NCI-H1417 treated with DMSO at 0.1 percent for 48 hours (cell line): ENCODE results near the gene FGF14.

Experiments used
- DNase-seq: peaks from one replicate; lab custom pipeline; 2025; lab: John Stamatoyannopoulos, UW

FGF14 gene

GRCh38 chr13:101784313-101784712 is 617.5 kb downstream of the FGF14 start:
- DNase-seq: no peak

GRCh38 chr13:101783554-101783953 is 618.3 kb downstream of the FGF14 start:
- DNase-seq: no peak

GRCh38 chr13:101780211-101780610 is 621.6 kb downstream of the FGF14 start:
- no peak for DNase-seq

- DNase-seq: no peak
These were observed 622.7 kb downstream of the FGF14 start for GRCh38 chr13:101779147-101779546.

GRCh38 chr13:101775267-101775666 is 626.6 kb downstream of the FGF14 start:
- DNase-seq: no peak

- DNase-seq: no peak
These were observed 627.5 kb downstream of the FGF14 start for GRCh38 chr13:101774393-101774792.

GRCh38 chr13:101773062-101773461 is 628.8 kb downstream of the FGF14 start:
- DNase-seq: no peak

- peak; percentile 46 for DNase-seq
These were observed 634.7 kb downstream of the FGF14 start for GRCh38 chr13:101767131-101767530.

GRCh38 chr13:101763191-101763590 is 638.7 kb downstream of the FGF14 start:
- DNase-seq: no peak

GRCh38 chr13:101757446-101758039 is 644.3 kb downstream of the FGF14 start:
- peak; percentile 75 for DNase-seq

- no peak for DNase-seq
These were observed 646.5 kb downstream of the FGF14 start for GRCh38 chr13:101755228-101755887.

GRCh38 chr13:101752432-101752831 is 649.4 kb downstream of the FGF14 start:
- no peak for DNase-seq

GRCh38 chr13:101751488-101751887 is 650.4 kb downstream of the FGF14 start:
- DNase-seq: peak; percentile 91

GRCh38 chr13:101749584-101749983 is 652.3 kb downstream of the FGF14 start:
- DNase-seq: no peak

GRCh38 chr13:101747039-101747438 is 654.8 kb downstream of the FGF14 start:
- no peak for DNase-seq

GRCh38 chr13:101746513-101746912 is 655.3 kb downstream of the FGF14 start:
- no peak for DNase-seq

GRCh38 chr13:101739382-101740178 is 662.3 kb downstream of the FGF14 start:
- no peak for DNase-seq

- no peak for DNase-seq
These were observed 663.5 kb downstream of the FGF14 start for GRCh38 chr13:101738336-101738735.

- DNase-seq: peak; percentile 27
These were observed 665.3 kb downstream of the FGF14 start for GRCh38 chr13:101736566-101736965.

- peak; percentile 94 for DNase-seq
These were observed 671.3 kb downstream of the FGF14 start for GRCh38 chr13:101730420-101731000.

GRCh38 chr13:101728615-101729014 is 673.2 kb downstream of the FGF14 start:
- no peak for DNase-seq

- DNase-seq: no peak
These were observed 673.8 kb downstream of the FGF14 start for GRCh38 chr13:101728021-101728420.

GRCh38 chr13:101727118-101727517 is 674.7 kb downstream of the FGF14 start:
- DNase-seq: no peak
